PC-3 (cell line): ENCODE results near the gene TDRD1. TPM values are rescaled to one million over a fixed set of nuclear protein-coding genes. Genes with fewer than 3 reads are reported as not detected.

ENCODE experiments used
- ATAC-seq: fragments of 200-7000 bp; cut with Tn5 transposase; 2 replicates; pipeline ENCODE4 v1.9.1; 2020; ENCODE audit warnings: mild to moderate bottlenecking, moderate library complexity
- BruUV-seq: library from RNA; stranded (reverse); fragments of 400-500 nt; replicated peaks from 2 replicates; lab custom pipeline; 2021; lab: Mats Ljungman, UMichigan
- CTCF ChIA-PET: fragments of 300-600 bp; sonication (Branson Sonifier 250); formaldehyde crosslinking; loops from one replicate; lab custom pipeline; 2022; ENCODE audit warnings: antibody characterized with exemption; lab: Charles Lee
- POLR2A ChIA-PET: fragments of 300-600 bp; sonication (Branson Sonifier 250); formaldehyde crosslinking; loops from one replicate; lab custom pipeline; 2022; ENCODE audit warnings: antibody characterized with exemption; ENCODE audit not compliant: unreplicated experiment; lab: Charles Lee
- DNase-seq: peaks from one replicate; pipeline ENCODE4 v3.0.0-alpha.2; 2015
- H2AFZ ChIP-seq: fragments of 300-600 bp; sonication (generic); 2 replicates; pipeline ENCODE4 v1.6.0; 2016; ENCODE audit warnings: antibody characterized with exemption, low read length
- H3F3A ChIP-seq: fragments of 300-600 bp; sonication (generic); one replicate; pipeline ENCODE4 v1.6.0; 2017; ENCODE audit warnings: antibody characterized with exemption, low read length, control low read depth, mild to moderate bottlenecking; ENCODE audit not compliant: unreplicated experiment
- H3K27ac ChIP-seq: fragments of 300-600 bp; sonication (generic); 2 replicates; pipeline ENCODE4 v1.5.1; 2016; ENCODE audit warnings: mild to moderate bottlenecking, low read length
- H3K27me3 ChIP-seq: fragments of 300-600 bp; sonication (generic); 2 replicates; pipeline ENCODE4 v1.6.1; 2016; ENCODE audit warnings: low read length, mixed read lengths
- H3K36me3 ChIP-seq: fragments of 300-600 bp; sonication (generic); 2 replicates; pipeline ENCODE4 v1.6.1; 2016; ENCODE audit warnings: low read depth, mixed run types, low read length, mixed read lengths
- H3K4me1 ChIP-seq: fragments of 300-600 bp; sonication (generic); 2 replicates; pipeline ENCODE4 v1.5.1; 2016; ENCODE audit warnings: low read length; ENCODE audit not compliant: insufficient read depth
- H3K4me2 ChIP-seq: fragments of 300-600 bp; sonication (generic); 2 replicates; pipeline ENCODE4 v1.6.0; 2016; ENCODE audit warnings: low read length
- H3K4me3 ChIP-seq: fragments of 300-600 bp; sonication (generic); 2 replicates; pipeline ENCODE4 v1.5.1; 2016; ENCODE audit warnings: mild to moderate bottlenecking, low read length, mixed read lengths
- H3K79me2 ChIP-seq: fragments of 300-600 bp; sonication (generic); 2 replicates; pipeline ENCODE4 v1.6.1; 2017; ENCODE audit warnings: low read length, mixed read lengths
- H3K9ac ChIP-seq: fragments of 300-600 bp; sonication (generic); 2 replicates; pipeline ENCODE4 v1.6.0; 2016; ENCODE audit warnings: mild to moderate bottlenecking, low read length
- H3K9me2 ChIP-seq: fragments of 300-600 bp; sonication (generic); replicated peaks from 2 replicates; pipeline ENCODE4 v1.6.1; 2016; ENCODE audit warnings: mixed run types, low read length, mixed read lengths
- H3K9me3 ChIP-seq: fragments of 300-600 bp; sonication (generic); 2 replicates; pipeline ENCODE4 v1.6.1; 2016; ENCODE audit warnings: low read length, mixed read lengths
- H4K20me1 ChIP-seq: fragments of 300-600 bp; sonication (generic); 2 replicates; pipeline ENCODE4 v1.6.1; 2016; ENCODE audit warnings: low read length, mixed read lengths
- EZH2 ChIP-seq: fragments of 300-600 bp; sonication (generic); IDR thresholded peaks from one replicate; pipeline ENCODE4 v1.6.1; 2017; ENCODE audit warnings: antibody characterized with exemption, mild to moderate bottlenecking, low read length; ENCODE audit not compliant: unreplicated experiment
- EZH2phosphoT487 ChIP-seq: fragments of 300-600 bp; sonication (generic); IDR thresholded peaks from 2 replicates; pipeline ENCODE4 v1.6.1; 2018; ENCODE audit warnings: mild to moderate bottlenecking, antibody characterized with exemption, low read length, borderline replicate concordance
- intact Hi-C: fragments of 100-400 bp; cut with micrococcal nuclease; formaldehyde crosslinking; loops from 2 replicates; pipeline ENCODE4 v1.9.0; 2023
- total RNA-seq: library from RNA; depleted of rRNA; stranded (reverse); fragments of >200 nt; gene quantifications from 2 replicates; pipeline ENCODE4 v1.2.3, GENCODE V29; 2014
- TF ChIP-seq, protein P1 (sequence below): fragments of 300-600 bp; sonication (generic); conservative IDR thresholded peaks from 2 replicates; pipeline ENCODE4 v1.5.1; 2017; ENCODE audit warnings: antibody characterized with exemption, low read depth, mild to moderate bottlenecking, low read length

Gene TDRD1
- total RNA-seq, 1 experiment from 2014 or later: not detected

DNA sequence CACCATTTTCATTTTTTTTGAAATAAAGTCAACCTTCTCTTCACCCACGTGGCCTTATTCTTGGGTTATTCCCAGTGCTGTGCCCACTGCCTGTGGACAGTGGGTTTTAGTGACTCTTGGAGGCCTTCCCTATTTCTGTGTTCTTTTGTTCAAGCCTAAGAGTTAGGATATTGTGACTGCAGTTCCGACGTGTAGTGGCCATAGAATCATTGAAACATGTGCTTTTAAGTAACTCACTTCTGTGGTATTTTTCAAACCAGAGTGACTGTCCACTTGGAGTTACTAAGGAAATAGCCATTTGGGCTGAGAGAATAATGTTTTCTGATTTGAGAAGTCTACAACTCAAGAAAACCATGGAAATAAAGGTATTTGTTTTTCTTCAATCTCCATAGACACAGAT, 23.7 kb downstream of the TDRD1 start:
- BruUV-seq: no TSS peak
- H3K27ac ChIP-seq: no peak overlapping the region
- no peak overlapping the region for H3K4me2 ChIP-seq
- no peaks in the 10 kb centered on the region for H4K20me1 ChIP-seq
- ChIA-PET POLR2A (no interaction called here), CTCF (no interaction called here)
- no peaks in the 10 kb centered on the region for H3K9me2 ChIP-seq
- H3K36me3 ChIP-seq: no peaks in the 10 kb centered on the region
- H3K79me2 ChIP-seq: no peaks in the 10 kb centered on the region
- H3K4me1 ChIP-seq: no peaks in the 10 kb centered on the region
- no peaks in the 10 kb centered on the region for H3F3A ChIP-seq
- H3K9me3 ChIP-seq: no peaks in the 10 kb centered on the region
- intact Hi-C loops: no loop called here
- DNase-seq (no peak), ATAC-seq (no peak)
- TF ChIP-seq, protein P1, sequence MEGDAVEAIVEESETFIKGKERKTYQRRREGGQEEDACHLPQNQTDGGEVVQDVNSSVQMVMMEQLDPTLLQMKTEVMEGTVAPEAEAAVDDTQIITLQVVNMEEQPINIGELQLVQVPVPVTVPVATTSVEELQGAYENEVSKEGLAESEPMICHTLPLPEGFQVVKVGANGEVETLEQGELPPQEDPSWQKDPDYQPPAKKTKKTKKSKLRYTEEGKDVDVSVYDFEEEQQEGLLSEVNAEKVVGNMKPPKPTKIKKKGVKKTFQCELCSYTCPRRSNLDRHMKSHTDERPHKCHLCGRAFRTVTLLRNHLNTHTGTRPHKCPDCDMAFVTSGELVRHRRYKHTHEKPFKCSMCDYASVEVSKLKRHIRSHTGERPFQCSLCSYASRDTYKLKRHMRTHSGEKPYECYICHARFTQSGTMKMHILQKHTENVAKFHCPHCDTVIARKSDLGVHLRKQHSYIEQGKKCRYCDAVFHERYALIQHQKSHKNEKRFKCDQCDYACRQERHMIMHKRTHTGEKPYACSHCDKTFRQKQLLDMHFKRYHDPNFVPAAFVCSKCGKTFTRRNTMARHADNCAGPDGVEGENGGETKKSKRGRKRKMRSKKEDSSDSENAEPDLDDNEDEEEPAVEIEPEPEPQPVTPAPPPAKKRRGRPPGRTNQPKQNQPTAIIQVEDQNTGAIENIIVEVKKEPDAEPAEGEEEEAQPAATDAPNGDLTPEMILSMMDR: no peak
- no peak for TF ChIP-seq EZH2phosphoT487
- TF ChIP-seq EZH2: no peak
- no peak overlapping the region for H3K9ac ChIP-seq
- H3K27me3 ChIP-seq: peaks cover 60% of the 10 kb centered on the region
- H2AFZ ChIP-seq: no peak overlapping the region
- H3K4me3 ChIP-seq: no peak overlapping the region

DNA sequence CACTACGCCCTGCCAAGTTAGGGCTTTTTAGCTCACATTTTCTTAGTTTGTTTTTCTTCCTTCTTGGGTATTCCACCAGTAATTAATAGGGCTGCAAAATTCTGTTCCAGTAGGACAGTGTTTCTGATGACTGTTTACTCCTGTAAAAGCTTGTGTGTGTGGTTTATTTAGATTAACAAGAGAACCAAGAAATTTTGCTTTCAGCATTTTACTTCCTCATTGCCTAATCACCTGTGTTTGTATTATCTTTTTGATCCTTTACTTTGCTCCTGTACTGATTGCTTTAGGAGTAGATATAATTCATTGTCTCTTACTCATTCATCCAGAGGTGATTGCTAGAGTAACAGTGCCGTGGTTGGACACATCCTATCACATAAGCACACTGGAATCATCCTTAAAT, 27.7 kb downstream of the TDRD1 start:
- no peak for DNase-seq
- no peaks in the 10 kb centered on the region for H3K4me1 ChIP-seq
- H3F3A ChIP-seq: no peaks in the 10 kb centered on the region

DNA sequence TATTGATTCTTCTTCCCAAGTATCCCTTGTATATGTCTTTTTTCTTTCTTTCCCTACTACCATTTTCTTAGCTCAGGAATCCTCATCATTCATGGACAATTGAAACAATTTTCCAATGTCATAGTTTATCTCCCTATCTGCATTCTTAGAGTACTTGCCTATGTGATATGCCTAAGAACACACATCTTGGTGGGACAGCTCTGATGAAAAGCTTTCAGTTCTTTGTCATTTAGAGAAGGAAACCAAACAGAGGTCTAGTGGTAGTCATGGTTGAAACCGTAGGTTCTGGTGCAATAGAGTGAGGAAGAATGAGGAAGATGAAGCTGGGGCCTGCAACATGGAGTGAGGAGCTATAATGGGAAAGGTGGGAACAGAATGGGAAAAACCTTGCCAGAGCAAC, 28.2 kb downstream of the TDRD1 start:
- no peaks in the 10 kb centered on the region for H3K36me3 ChIP-seq
- no peaks in the 10 kb centered on the region for H3K9me2 ChIP-seq
- ChIA-PET POLR2A (no interaction called here), CTCF (no interaction called here)
- TF ChIP-seq EZH2phosphoT487 (no peak), EZH2 (no peak)
- TF ChIP-seq, protein P1: no peak
- H3K4me2 ChIP-seq: no peak overlapping the region
- ATAC-seq (no peak), DNase-seq (no peak)
- no peak overlapping the region for H3K4me3 ChIP-seq
- no peaks in the 10 kb centered on the region for H3F3A ChIP-seq
- H3K9ac ChIP-seq: no peak overlapping the region
- no TSS peak for BruUV-seq
- H3K79me2 ChIP-seq: no peaks in the 10 kb centered on the region
- intact Hi-C loops: no loop called here
- H2AFZ ChIP-seq: no peak overlapping the region
- H3K27me3 ChIP-seq: peaks cover 73% of the 10 kb centered on the region
- no peaks in the 10 kb centered on the region for H4K20me1 ChIP-seq
- H3K4me1 ChIP-seq: no peaks in the 10 kb centered on the region
- H3K27ac ChIP-seq: no peak overlapping the region
- no peaks in the 10 kb centered on the region for H3K9me3 ChIP-seq

More for the DNA sequence above, 27.7 kb downstream of the TDRD1 start:
- H3K27ac ChIP-seq: no peak overlapping the region
- POLR2A ChIA-PET: interaction anchor here (0.7 kb wide), 1 partner anchor 106 kb away, joined by 5 read pairs; no protein-coding TSS in a partner anchor
- no peak for ATAC-seq
- no peaks in the 10 kb centered on the region for H3K9me3 ChIP-seq
- H3K4me3 ChIP-seq: no peak overlapping the region
- CTCF ChIA-PET: no interaction called here
- no peaks in the 10 kb centered on the region for H3K9me2 ChIP-seq
- TF ChIP-seq, protein P1: no peak
- TF ChIP-seq EZH2 (no peak), EZH2phosphoT487 (no peak)
- no peaks in the 10 kb centered on the region for H3K36me3 ChIP-seq
- no peak overlapping the region for H3K9ac ChIP-seq
- BruUV-seq: no TSS peak
- H3K4me2 ChIP-seq: no peak overlapping the region
- H4K20me1 ChIP-seq: no peaks in the 10 kb centered on the region
- H2AFZ ChIP-seq: no peak overlapping the region
- intact Hi-C loops: no loop called here
- peaks cover 70% of the 10 kb centered on the region for H3K27me3 ChIP-seq
- no peaks in the 10 kb centered on the region for H3K79me2 ChIP-seq
